Ascending aorta (tissue), 2 donors: ENCODE measurements around the gene OR4C11. TPM values are rescaled to one million over a fixed set of nuclear protein-coding genes. Genes with fewer than 3 reads are reported as not detected.

Experiments
- DNase-seq, 2 donors: peaks; one replicate each; pipeline ENCODE4 v3.0.0-alpha.2; 2019; ENCODE audit warnings: low spot score in 2 of 2
- H3K27ac ChIP-seq, 2 donors: fragments of 200-600 bp; sonication (generic); one replicate each; pipeline ENCODE4 v1.5.1; 2016 to 2017; ENCODE audit warnings: mild to moderate bottlenecking in 1 of 2
- H3K27me3 ChIP-seq: fragments of 200-600 bp; sonication (generic); one replicate; pipeline ENCODE4 v1.5.1; 2017
- H3K36me3 ChIP-seq, 2 donors: fragments of 200-600 bp; sonication (generic); one replicate each; pipeline ENCODE4 v1.5.1; 2016
- H3K4me1 ChIP-seq, 2 donors: fragments of 200-600 bp; sonication (generic); one replicate each; pipeline ENCODE4 v1.5.1; 2016 to 2017; ENCODE audit warnings: mild to moderate bottlenecking in 1 of 2
- H3K4me3 ChIP-seq, 2 donors: fragments of 200-600 bp; sonication (generic); one replicate each; pipeline ENCODE4 v1.5.1; 2016 to 2017; ENCODE audit warnings: mild to moderate bottlenecking in 1 of 2
- H3K9me3 ChIP-seq, 2 donors: fragments of 200-600 bp; sonication (generic); one replicate each; pipeline ENCODE4 v1.5.1; 2016
- CTCF ChIP-seq, 3 experiments: fragments of 200-600 bp in 2 of 3; fragments of 450-650 bp in 1 of 3; sonication (generic) in 2 of 3; IDR thresholded peaks; one replicate each; pipeline ENCODE4 v1.5.1; 2016 to 2019; ENCODE audit warnings: antibody characterized with exemption in 3 of 3, mild to moderate bottlenecking in 1 of 3, moderate library complexity in 1 of 3
- intact Hi-C: fragments of 100-400 bp; cut with DNase I; formaldehyde crosslinking; loops from one replicate; pipeline ENCODE4 v1.15.1; 2023
- total RNA-seq: library from RNA; depleted of rRNA; stranded (reverse); fragments of >200 nt; gene quantifications from one replicate; pipeline ENCODE4 v1.1.0, GENCODE V29; 2016

OR4C11 gene
- total RNA-seq, 1 donor from 2014 or later, result not detected

GRCh38 chr11:55572548-55572947, 34.9 kb downstream of the OR4C11 start:
- no peak for TF ChIP-seq CTCF (IDR thresholded peaks at IDR 0.05)

GRCh38 chr11:55571828-55572227, 35.6 kb downstream of the OR4C11 start, which contains the start of gene OR4C16:
OR4C16 (plus strand) TSS chr11:55572128; CDS start chr11:55572128, 0 bp downstream.
- Histone ChIP-seq H3K9me3 (no peaks in the 10 kb centered on the region), H3K4me1 (no peaks in the 10 kb centered on the region), H3K27me3 (no peaks in the 10 kb centered on the region), H3K27ac (no peak within 1 kb of the TSS), H3K36me3 (no peaks in the 10 kb centered on the region), H3K4me3 (no peak within 1 kb of the TSS)
- intact Hi-C loops, result no loop called here
- DNase-seq, result no peak
- TF ChIP-seq CTCF (IDR thresholded peaks at IDR 0.05), result no peak

More at GRCh38 chr11:55572548-55572947, 34.9 kb downstream of the OR4C11 start:
- Histone ChIP-seq H3K27ac (no peak overlapping the region), H3K36me3 (no peaks in the 10 kb centered on the region), H3K4me3 (no peak overlapping the region), H3K27me3 (no peaks in the 10 kb centered on the region), H3K9me3 (no peaks in the 10 kb centered on the region), H3K4me1 (no peaks in the 10 kb centered on the region)
- intact Hi-C loops, result no loop called here
- no peak for DNase-seq

- Histone ChIP-seq H3K27me3 (no peaks in the 10 kb centered on the region), H3K4me3 (no peak within 1 kb of the TSS), H3K9me3 (no peaks in the 10 kb centered on the region), H3K4me1 (no peaks in the 10 kb centered on the region), H3K27ac (no peak within 1 kb of the TSS), H3K36me3 (no peaks in the 10 kb centered on the region)
- intact Hi-C loops, result no loop called here
- no peak for DNase-seq
- no peak for TF ChIP-seq CTCF (IDR thresholded peaks at IDR 0.05)
Observed at GRCh38 chr11:55554169-55554568, 53.3 kb downstream of the OR4C11 start, which contains the start of gene OR4C15. OR4C15 (plus strand) TSS chr11:55554469; CDS start chr11:55554469, 0 bp downstream.

Other genes with a start within 250 kb of the OR4C11 start
- not detected for gene OR4A15, start 239.7 kb downstream of the OR4C11 start, total RNA-seq
- not detected for gene OR4C15, start 53.2 kb downstream of the OR4C11 start, total RNA-seq
- not detected for gene OR4C16, start 35.5 kb downstream of the OR4C11 start, total RNA-seq
- gene OR4P4, start 27.5 kb upstream of the OR4C11 start, total RNA-seq, result not detected
- gene OR4S2, start 40.7 kb upstream of the OR4C11 start, total RNA-seq, result not detected
- not detected for gene OR4C6, start 54.6 kb upstream of the OR4C11 start, total RNA-seq
- not detected for gene OR5D13, start 165.8 kb upstream of the OR4C11 start, total RNA-seq
- gene OR5D14, start 187.9 kb upstream of the OR4C11 start, total RNA-seq, result not detected
- gene OR5L1, start 203.7 kb upstream of the OR4C11 start, total RNA-seq, result not detected
- gene OR5D18, start 212.0 kb upstream of the OR4C11 start, total RNA-seq, result not detected
- gene OR5L2, start 219.6 kb upstream of the OR4C11 start, total RNA-seq, result not detected
- gene OR5D16, start 231.1 kb upstream of the OR4C11 start, total RNA-seq, result not detected